Occipital lobe (tissue), 2 donors: ENCODE data around the gene FKBP8. TPM values are rescaled to one million over a fixed set of nuclear protein-coding genes. Genes with fewer than 3 reads are reported as not detected.

Experiments used
- DNase-seq: peaks from one replicate; lab custom pipeline; 2025; lab: John Stamatoyannopoulos, UW
- total RNA-seq: library from RNA; depleted of rRNA; stranded (reverse); fragments of >200 nt; gene quantifications from one replicate; pipeline ENCODE4 v1.2.3, GENCODE V29; 2014

The FKBP8 gene
- total RNA-seq, 1 donor from 2014 or later: 118 TPM

- DNase-seq: no peak
These were observed 39.9 kb downstream of the FKBP8 start for GRCh38 chr19:18503337-18503970.

GRCh38 chr19:18502638-18503294 lies 40.6 kb downstream of the FKBP8 start:
- DNase-seq: no peak

GRCh38 chr19:18502246-18502637 lies 41.1 kb downstream of the FKBP8 start:
- no peak for DNase-seq

- no peak for DNase-seq
These were observed 41.5 kb downstream of the FKBP8 start for GRCh38 chr19:18501832-18502231.

GRCh38 chr19:18501351-18501750 lies 42.0 kb downstream of the FKBP8 start:
- DNase-seq: no peak

- DNase-seq: no peak
These were observed 42.6 kb downstream of the FKBP8 start for GRCh38 chr19:18500799-18501198.

GRCh38 chr19:18500376-18500775 lies 43.0 kb downstream of the FKBP8 start:
- DNase-seq: no peak

GRCh38 chr19:18499055-18499775 lies 44.2 kb downstream of the FKBP8 start:
- no peak for DNase-seq

- DNase-seq: no peak
These were observed 46.5 kb downstream of the FKBP8 start for GRCh38 chr19:18496980-18497256.

- DNase-seq: no peak
These were observed 47.0 kb downstream of the FKBP8 start for GRCh38 chr19:18496167-18496979.

- no peak for DNase-seq
These were observed 48.0 kb downstream of the FKBP8 start for GRCh38 chr19:18495204-18495911.

GRCh38 chr19:18494267-18494607 lies 49.1 kb downstream of the FKBP8 start:
- no peak for DNase-seq

- no peak for DNase-seq
These were observed 49.7 kb downstream of the FKBP8 start for GRCh38 chr19:18493440-18494266.

- DNase-seq: no peak
These were observed 51.1 kb downstream of the FKBP8 start for GRCh38 chr19:18491995-18492953.

- DNase-seq: no peak
These were observed 52.6 kb downstream of the FKBP8 start for GRCh38 chr19:18490728-18491127.

- no peak for DNase-seq
These were observed 53.7 kb downstream of the FKBP8 start for GRCh38 chr19:18489627-18490184.

GRCh38 chr19:18488838-18489626 lies 54.3 kb downstream of the FKBP8 start:
- no peak for DNase-seq

- DNase-seq: no peak
These were observed 55.0 kb downstream of the FKBP8 start for GRCh38 chr19:18488403-18488723.
